Small intestine (tissue), 7 donors: ENCODE results near the gene FOXD1. TPM values are rescaled to one million over a fixed set of nuclear protein-coding genes. Genes with fewer than 3 reads are reported as not detected.

Experiments
- DNase-seq, 2 donors: peaks; one replicate each; pipeline versions ENCODE4 v3.0.0 to v3.0.0-alpha.2; 2013
- FAIRE-seq: peaks from 2 replicates; lab custom pipeline; 2012; peaks lifted over from hg19 to GRCh38; lab: Jason Lieb, UNC
- H3K27ac ChIP-seq, 3 donors: one replicate each; pipeline ENCODE4 v1.5.1; 2013; ENCODE audit warnings: low read length in 2 of 3, mild to moderate bottlenecking in 2 of 3, control low read depth in 1 of 3, inconsistent platforms in 1 of 3, low read depth in 1 of 3, moderate library complexity in 1 of 3
- H3K27me3 ChIP-seq, 3 donors: one replicate each; pipeline ENCODE4 v1.6.1; 2013; ENCODE audit warnings: low read length in 3 of 3, inconsistent platforms in 1 of 3; ENCODE audit not compliant: control insufficient read depth in 3 of 3, insufficient read depth in 3 of 3
- H3K36me3 ChIP-seq, 3 donors: one replicate each; pipeline ENCODE4 v1.6.1; 2013; ENCODE audit warnings: low read length in 3 of 3, inconsistent platforms in 1 of 3, low read depth in 1 of 3, mild to moderate bottlenecking in 1 of 3, moderate library complexity in 1 of 3; ENCODE audit not compliant: control insufficient read depth in 3 of 3, insufficient read depth in 2 of 3
- H3K4me1 ChIP-seq, 3 donors: one replicate each; pipeline ENCODE4 v1.6.1; 2013; ENCODE audit warnings: low read length in 2 of 3, inconsistent platforms in 1 of 3, low read depth in 1 of 3, mild to moderate bottlenecking in 1 of 3, moderate library complexity in 1 of 3; ENCODE audit not compliant: control insufficient read depth in 3 of 3, insufficient read depth in 2 of 3
- H3K4me3 ChIP-seq, 3 donors: one replicate each; pipeline ENCODE4 v1.5.1; 2013; ENCODE audit warnings: low read length in 3 of 3, control low read depth in 1 of 3, inconsistent platforms in 1 of 3, low read depth in 1 of 3, mild to moderate bottlenecking in 1 of 3, moderate library complexity in 1 of 3
- H3K9me3 ChIP-seq, 2 donors: one replicate each; pipeline ENCODE4 v1.6.1; 2013; ENCODE audit warnings: low read depth in 1 of 2, low read length in 1 of 2; ENCODE audit not compliant: control insufficient read depth in 2 of 2, insufficient read depth in 1 of 2
- WGBS, 3 donors: extraction: QIAGEN DNeasy Blood & Tissue Kit; methylation state at CpG; one replicate each; pipeline ENCODE4 v1.1.7; 2013; 5-methylcytosine and 5-hydroxymethylcytosine counted together
- polyA plus RNA-seq, 4 donors: library from polyadenylated mRNA; stranded (reverse) in 3 of 4; unstranded in 1 of 4; fragments of 200-250 nt in 3 of 4; fragments of 120-200 nt in 1 of 4; gene quantifications; one replicate each; pipeline versions ENCODE4 v1.2.1 to v1.2.3, GENCODE V29; 2013
- donor health status: healthy with polysubstance abuse.
- donor health status: control.
- donor health status: control.
- donor health status: Bipolar disorder and iron deficiency.
- donor health status: healthy.

FOXD1 gene
- polyA plus RNA-seq, 4 donors: 0.04 to 19.2 (median 0.27) TPM; not detected in 1

- DNase-seq: no peak
- H3K4me3 ChIP-seq: no peak overlapping the region
- H3K4me1 ChIP-seq: peaks cover 0 to 11% (median 4%) of the 10 kb centered on the region in 3 donors
- 15 to 23% (median 18%) methylated on average over 7 of the region's 7 CpGs for WGBS, 3 donors
- no peak for FAIRE-seq
- H3K9me3 ChIP-seq: no peaks in the 10 kb centered on the region
- H3K27ac ChIP-seq: no peak overlapping the region
- peaks cover 21 to 76% (median 46%) of the 10 kb centered on the region in 3 donors for H3K27me3 ChIP-seq
- H3K36me3 ChIP-seq: no peaks in the 10 kb centered on the region
Observed at GRCh38 chr5:73445665-73446630, 2.6 kb downstream of the FOXD1 start.

DNA sequence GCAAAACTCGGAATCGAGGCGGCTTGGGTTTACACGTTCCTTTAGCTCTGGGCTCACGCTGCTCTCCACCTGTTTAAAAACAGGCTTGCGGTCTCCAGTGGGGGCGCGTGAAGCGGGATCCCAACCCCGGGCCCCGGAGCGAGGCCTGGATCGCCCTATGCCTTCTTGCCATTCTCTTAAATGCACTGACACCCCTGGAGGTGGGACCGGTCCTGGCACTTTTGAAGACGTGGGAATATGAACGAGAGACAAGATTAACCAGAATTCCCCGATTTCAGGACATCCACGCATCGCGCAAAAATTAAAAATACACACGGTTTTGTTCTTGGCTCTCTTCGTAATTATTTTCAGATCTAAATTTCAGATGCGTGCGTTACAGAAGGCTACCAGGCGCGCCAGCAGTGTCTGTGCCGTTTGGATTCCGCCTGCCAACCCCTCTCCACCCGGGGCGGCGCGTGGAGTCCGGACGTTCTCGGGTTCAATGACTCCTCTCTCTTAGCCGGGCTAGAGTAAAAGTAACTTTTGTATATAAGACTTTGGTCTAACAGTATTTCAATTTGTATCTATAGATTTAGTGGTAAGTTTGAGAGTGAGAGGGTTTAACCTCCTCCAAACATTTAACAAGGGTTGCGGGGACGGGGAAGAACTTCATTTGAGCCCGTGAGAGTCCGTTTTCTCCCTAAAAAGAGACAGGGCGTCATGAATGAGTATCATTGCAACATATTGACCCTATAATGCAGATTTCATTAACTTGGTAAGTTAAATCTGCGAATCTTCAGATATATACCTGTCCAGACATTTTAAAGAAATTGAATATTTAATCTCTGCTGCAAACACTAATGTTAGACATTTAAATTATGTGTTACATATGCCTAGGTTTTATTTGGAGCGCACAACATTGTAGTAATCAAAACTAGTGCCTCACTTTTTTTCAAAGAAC lies 3.8 kb downstream of the FOXD1 start:
- FAIRE-seq: no peak

DNA sequence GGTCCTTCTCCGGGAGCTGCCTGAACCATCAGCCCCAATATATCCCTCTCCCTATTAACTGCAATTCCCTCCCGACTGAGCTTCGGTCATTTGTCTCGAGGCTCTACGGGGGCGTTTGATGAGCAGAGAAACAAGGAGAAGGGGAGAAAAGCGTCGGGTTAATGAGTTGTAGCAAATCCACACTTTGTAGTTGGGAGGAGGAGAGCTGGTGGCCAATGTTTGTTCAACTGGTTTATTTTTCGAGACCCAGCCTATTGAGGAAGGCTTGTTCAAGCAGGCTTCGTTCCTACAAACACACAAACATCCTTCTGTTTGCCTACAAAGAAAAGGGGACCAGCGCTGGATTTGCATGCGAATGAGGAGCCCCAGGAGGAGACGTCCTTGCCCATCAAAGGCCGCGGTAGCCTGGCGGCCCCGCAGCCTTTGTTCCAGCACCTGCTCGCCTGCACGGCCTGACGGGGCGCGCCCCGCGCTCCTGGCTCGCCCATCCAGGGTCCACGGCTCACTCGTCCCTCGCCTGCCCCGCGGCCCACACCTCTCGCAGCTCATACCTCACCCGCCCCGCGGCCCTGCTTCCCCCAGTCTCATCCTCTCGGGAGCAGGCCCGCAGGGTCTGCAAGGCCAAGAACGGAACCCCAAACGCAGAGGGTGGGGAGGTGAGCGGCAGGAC lies 4.6 kb downstream of the FOXD1 start:
- DNase-seq (no peak), FAIRE-seq (no peak)
- Histone ChIP-seq H3K9me3 (no peaks in the 10 kb centered on the region), H3K27ac (no peak overlapping the region), H3K27me3 (peaks cover 21 to 73% (median 42%) of the 10 kb centered on the region in 3 donors), H3K4me1 (peaks cover 0 to 8% (median 4%) of the 10 kb centered on the region in 3 donors), H3K36me3 (no peaks in the 10 kb centered on the region), H3K4me3 (no peak overlapping the region)
- WGBS, 3 donors: 5 to 11% (median 6%) methylated on average over 36 to 39 of the region's 39 CpGs

More for the DNA sequence above, 3.8 kb downstream of the FOXD1 start:
- Histone ChIP-seq H3K36me3 (no peaks in the 10 kb centered on the region), H3K9me3 (no peaks in the 10 kb centered on the region), H3K4me1 (peaks cover 0 to 9% (median 4%) of the 10 kb centered on the region in 3 donors), H3K4me3 (no peak overlapping the region), H3K27me3 (peaks cover 21 to 77% (median 47%) of the 10 kb centered on the region in 3 donors), H3K27ac (no peak overlapping the region)
- 11 to 15% (median 12%) methylated on average over 43 of the region's 43 CpGs for WGBS, 3 donors
- no peak for DNase-seq

DNA sequence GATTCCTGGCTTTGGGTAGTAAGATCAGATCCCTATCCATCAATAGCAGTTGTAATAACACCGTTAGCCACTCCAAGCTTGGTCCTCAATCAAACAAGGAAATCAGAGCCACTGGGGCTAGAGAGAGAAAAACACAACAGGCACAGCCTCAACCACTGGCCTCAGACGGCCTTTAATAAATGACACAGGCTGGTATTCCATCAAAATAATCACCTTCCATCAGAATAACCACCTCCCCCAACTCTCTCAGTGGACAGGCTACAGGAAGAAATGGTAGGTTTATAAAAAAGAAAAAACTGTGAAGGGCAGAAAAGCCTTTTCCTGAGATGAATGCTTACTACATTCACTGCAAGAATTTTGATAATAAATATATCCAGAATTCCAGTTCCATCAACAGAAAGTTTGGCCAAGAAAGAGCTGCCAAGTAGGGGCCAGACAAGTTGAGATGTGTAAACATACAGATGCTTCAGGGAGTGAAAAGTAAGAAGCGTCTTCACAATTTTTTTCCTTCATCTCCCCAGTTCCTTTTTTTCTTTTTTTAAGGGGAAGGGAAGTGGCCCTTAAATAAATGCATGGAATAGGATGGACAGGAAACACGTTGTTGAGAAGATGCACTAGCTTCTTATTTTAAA lies 5.5 kb downstream of the FOXD1 start:
- WGBS, 3 donors: 12 to 13% (median 13%) methylated on average over 4 of the region's 4 CpGs
- no peaks in the 10 kb centered on the region for H3K36me3 ChIP-seq
- no peak for FAIRE-seq
- DNase-seq: no peak
- H3K9me3 ChIP-seq: no peaks in the 10 kb centered on the region
- no peak overlapping the region for H3K4me3 ChIP-seq
- H3K27me3 ChIP-seq: peaks cover 19 to 75% (median 45%) of the 10 kb centered on the region in 3 donors
- no peak overlapping the region for H3K27ac ChIP-seq
- H3K4me1 ChIP-seq: peaks cover 0 to 4% (median 3%) of the 10 kb centered on the region in 3 donors

DNA sequence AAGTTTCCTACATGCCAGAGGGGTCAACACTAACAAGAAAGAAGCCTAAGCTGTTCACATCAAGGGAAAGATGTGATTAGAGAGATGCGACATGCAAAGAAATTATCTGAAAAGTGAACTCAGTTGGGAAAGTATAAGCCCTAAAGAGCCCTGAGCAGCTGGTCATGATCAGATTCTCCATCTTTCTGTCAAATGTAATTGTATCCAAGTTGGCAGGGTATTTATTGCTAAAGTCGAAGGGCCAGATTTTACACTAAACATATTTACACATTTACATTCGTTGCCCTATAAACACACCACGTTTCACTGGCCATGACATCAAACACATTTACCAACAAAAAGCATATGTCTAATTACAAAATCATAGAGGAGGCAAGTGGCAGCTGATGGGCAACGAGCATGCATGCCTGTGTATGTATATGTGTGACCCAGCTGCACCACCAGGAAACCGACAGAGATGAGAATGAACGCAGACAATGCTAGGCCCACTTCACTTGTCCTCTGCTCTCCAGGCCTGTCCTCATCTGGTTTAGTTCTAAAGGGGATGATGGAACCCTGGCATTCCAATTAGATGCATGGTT lies 6.3 kb downstream of the FOXD1 start:
- Histone ChIP-seq H3K4me1 (peaks cover 0 to 6% (median 3%) of the 10 kb centered on the region in 3 donors), H3K4me3 (no peak overlapping the region), H3K36me3 (no peaks in the 10 kb centered on the region), H3K9me3 (no peaks in the 10 kb centered on the region), H3K27ac (no peak overlapping the region), H3K27me3 (peaks cover 18 to 78% (median 51%) of the 10 kb centered on the region in 3 donors)
- WGBS, 3 donors: 10 to 17% (median 16%) methylated on average over 7 of the region's 7 CpGs
- FAIRE-seq (no peak), DNase-seq (no peak)

DNA sequence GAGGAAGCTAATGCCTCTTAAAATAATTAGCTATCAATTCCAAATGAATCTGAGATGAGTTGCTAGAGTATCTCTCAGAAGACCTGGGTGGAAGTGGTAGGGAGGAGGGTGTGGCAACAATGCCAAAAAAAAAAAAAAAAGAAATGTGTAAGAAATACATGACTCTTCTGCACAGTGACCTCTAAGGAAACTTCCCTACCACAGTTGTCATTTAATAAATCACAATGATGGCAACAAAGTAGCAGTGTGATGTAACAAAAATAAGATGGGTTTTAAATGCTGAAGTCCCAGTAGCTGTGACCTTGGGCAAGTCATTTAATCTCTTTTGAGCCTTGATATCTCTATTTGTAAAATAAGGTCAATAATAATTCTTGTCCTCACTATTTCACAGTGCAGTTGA lies 7.2 kb downstream of the FOXD1 start:
- Histone ChIP-seq H3K27me3 (peaks cover 14 to 80% (median 55%) of the 10 kb centered on the region in 3 donors), H3K9me3 (no peaks in the 10 kb centered on the region), H3K4me3 (no peak overlapping the region), H3K4me1 (peaks cover 0 to 6% (median 2%) of the 10 kb centered on the region in 3 donors), H3K36me3 (no peaks in the 10 kb centered on the region), H3K27ac (no peak overlapping the region)
- FAIRE-seq: no peak
- DNase-seq: no peak

DNA sequence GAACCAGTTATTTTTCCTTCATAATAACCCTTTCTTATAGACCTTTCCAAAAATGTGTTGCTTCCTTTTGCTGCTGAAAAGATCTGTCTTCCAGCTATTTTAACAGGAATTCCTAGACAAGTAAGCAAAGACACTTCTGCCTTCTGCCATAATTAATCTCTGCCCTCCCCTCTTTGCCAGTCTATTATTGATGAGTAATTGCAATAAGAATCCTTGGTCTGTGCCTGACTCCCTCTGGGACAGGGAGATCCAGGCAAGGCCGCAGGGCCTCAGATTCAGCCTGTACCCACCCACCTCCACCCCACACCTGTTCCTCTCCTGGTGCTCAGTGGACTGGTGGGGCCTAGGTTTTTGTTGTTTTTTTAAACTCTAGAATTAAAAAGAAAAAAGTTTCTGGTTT lies 8.3 kb downstream of the FOXD1 start:
- H3K4me3 ChIP-seq: no peak overlapping the region
- DNase-seq: no peak
- no peak for FAIRE-seq
- no peak overlapping the region for H3K27ac ChIP-seq
- no peaks in the 10 kb centered on the region for H3K36me3 ChIP-seq
- H3K27me3 ChIP-seq: peaks cover 18 to 91% (median 58%) of the 10 kb centered on the region in 3 donors
- 43 to 67% (median 50%) methylated on average over 1 of the region's 1 CpG for WGBS, 3 donors
- H3K9me3 ChIP-seq: no peaks in the 10 kb centered on the region
- peaks cover 0 to 8% (median 2%) of the 10 kb centered on the region in 3 donors for H3K4me1 ChIP-seq
